Activated CD4-positive, alpha-beta T cell treated with anti-CD3 and anti-CD28 coated beads, Interleukin-2, amount 50 U/mL, for 16 hours (primary cell): Measurements from ENCODE around the gene PPP3CB.
A peak's percentile ranks its signal among the peaks of the same experiment; 100 is the strongest.

Experiments used
- DNase-seq: peaks from one replicate; pipeline ENCODE4 v3.0.0-alpha.2; 2020

Gene PPP3CB

GRCh38 chr10:73495884-73496674 lies at the start of gene PPP3CB:
PPP3CB (minus strand) TSS chr10:73496024; CDS start chr10:73495889, 135 bp downstream.
- DNase-seq = peak; percentile 92

- DNase-seq = no peak
Measured at GRCh38 chr10:73545357-73545756, 49.5 kb upstream of the PPP3CB start.

- no peak for DNase-seq
Measured at GRCh38 chr10:73537709-73538108, 41.9 kb upstream of the PPP3CB start.

GRCh38 chr10:73537288-73537687 lies 41.5 kb upstream of the PPP3CB start:
- peak; percentile 23 for DNase-seq

- DNase-seq = no peak
Measured at GRCh38 chr10:73534857-73535256, 39.0 kb upstream of the PPP3CB start.

- DNase-seq = peak; percentile 81
Measured at GRCh38 chr10:73529089-73529832, 33.4 kb upstream of the PPP3CB start.

GRCh38 chr10:73522263-73522662 lies 26.4 kb upstream of the PPP3CB start:
- DNase-seq = no peak

GRCh38 chr10:73519336-73519735 lies 23.5 kb upstream of the PPP3CB start:
- DNase-seq = no peak

- DNase-seq = no peak
Measured at GRCh38 chr10:73517166-73517888, 21.5 kb upstream of the PPP3CB start.

GRCh38 chr10:73512207-73512743 lies 16.5 kb upstream of the PPP3CB start:
- DNase-seq = no peak

- DNase-seq = no peak
Measured at GRCh38 chr10:73509695-73510094, 13.9 kb upstream of the PPP3CB start.

- DNase-seq = no peak
Measured at GRCh38 chr10:73506491-73506890, 10.7 kb upstream of the PPP3CB start.

GRCh38 chr10:73506074-73506473 lies 10.2 kb upstream of the PPP3CB start:
- DNase-seq = no peak

GRCh38 chr10:73503037-73503436 lies 7.2 kb upstream of the PPP3CB start:
- no peak for DNase-seq

GRCh38 chr10:73501651-73502050 lies 5.8 kb upstream of the PPP3CB start:
- no peak for DNase-seq

GRCh38 chr10:73497623-73498022 lies 1.8 kb upstream of the PPP3CB start:
- DNase-seq = no peak

- peak; percentile 94 for DNase-seq
Measured at GRCh38 chr10:73495226-73495883, 469 bp downstream of the PPP3CB start.

- DNase-seq = no peak
Measured at GRCh38 chr10:73494877-73495225, 973 bp downstream of the PPP3CB start.

GRCh38 chr10:73494213-73494612 lies 1.6 kb downstream of the PPP3CB start:
- DNase-seq = no peak

- DNase-seq = no peak
Measured at GRCh38 chr10:73493781-73494180, 2.0 kb downstream of the PPP3CB start.

- no peak for DNase-seq
Measured at GRCh38 chr10:73486601-73487000, 9.2 kb downstream of the PPP3CB start.

- DNase-seq = no peak
Measured at GRCh38 chr10:73485320-73485719, 10.5 kb downstream of the PPP3CB start.

GRCh38 chr10:73480158-73480557 lies 15.7 kb downstream of the PPP3CB start:
- peak; percentile 86 for DNase-seq
